Measurements from ENCODE around the gene EXOC2. TPM values are rescaled to one million over a fixed set of nuclear protein-coding genes. Genes with fewer than 3 reads are reported as not detected.

EXOC2 gene
- total and polyA plus RNA-seq, 2 donors (not counting 3 experiments of a cell fraction or from before 2014, with no cell fraction given) = 18.2 to 30.8 TPM

DNA sequence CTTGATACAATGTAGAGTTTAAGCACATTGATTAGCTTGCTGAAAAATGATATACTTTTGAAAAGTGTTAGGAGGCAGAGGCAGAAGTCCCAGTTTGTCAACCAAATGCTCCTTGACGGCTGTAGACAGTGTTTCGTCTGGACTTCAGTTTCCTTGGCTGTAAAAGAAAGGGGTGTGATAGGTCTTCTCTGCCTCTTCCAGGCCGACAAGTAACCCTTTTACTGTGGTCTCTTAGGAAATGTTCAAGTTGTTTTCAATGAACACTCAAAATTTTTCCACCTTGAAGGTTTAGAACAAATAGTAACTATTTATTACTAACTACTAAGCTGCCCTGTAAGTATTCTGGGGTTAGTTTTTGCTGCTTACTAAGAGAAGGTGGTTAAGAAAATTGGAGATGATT, 179.0 kb downstream of the EXOC2 start:
- Histone ChIP-seq H3K9ac (replicated peaks; ENCODE audit: extremely low read depth, insufficient read depth, low read length) (no peak overlapping the region), H3K4me3 (replicated peaks in 1 of 3; ENCODE audit: insufficient read depth in 1 of 3, low read depth in 1 of 3, low read length in 3 of 3) (no peak overlapping the region), H3K9me3 (replicated peaks; ENCODE audit: control insufficient read depth, insufficient read depth, low read length) (no peaks in the 10 kb centered on the region), H2AFZ (ENCODE audit: low read depth, low read length) (no peak overlapping the region), H3K27me3 (ENCODE audit: control insufficient read depth in 2 of 2, insufficient read depth in 2 of 2, low read length in 2 of 2) (no peaks in the 10 kb centered on the region), H3K79me2 (ENCODE audit: control insufficient read depth, insufficient read depth, low read length) (no peaks in the 10 kb centered on the region), H3K4me2 (ENCODE audit: insufficient read depth, low read length) (no peak overlapping the region), H3K9me1 (replicated peaks; ENCODE audit: control insufficient read depth, extremely low read depth, insufficient read depth, low read length) (no peaks in the 10 kb centered on the region), H3K27ac (ENCODE audit: insufficient read depth, low read depth, low read length) (no peak overlapping the region), H3K36me3 (ENCODE audit: control insufficient read depth in 2 of 2, extremely low read depth in 1 of 2, insufficient read depth in 2 of 2, low read length in 2 of 2) (no peaks in the 10 kb centered on the region), H4K20me1 (replicated peaks; ENCODE audit: control insufficient read depth, extremely low read depth, insufficient read depth, low read length) (no peaks in the 10 kb centered on the region), H3K4me1 (ENCODE audit: control insufficient read depth, extremely low read depth, insufficient read depth, low read length) (no peaks in the 10 kb centered on the region)
- DNase-seq (ENCODE audit: low read depth, low spot score) = no peak
- intact Hi-C loops (cut with micrococcal nuclease) = no loop called here
- dilution Hi-C loops (cut with MboI; ENCODE audit: extremely low pct_ligation_motif_present, low sequenced_read_pairs) = no loop called here
- no peak for FAIRE-seq
- TF ChIP-seq MYC (IDR thresholded peaks at IDR 0.05; ENCODE audit: low read depth, low read length) (no peak), JUN (IDR thresholded peaks at IDR 0.05; ENCODE audit: borderline replicate concordance, insufficient read depth, insufficient read length, low read depth) (no peak), POLR2A (IDR thresholded peaks at IDR 0.05; ENCODE audit: low read depth, low read length) (no peak), GATA2 (IDR thresholded peaks at IDR 0.05; ENCODE audit: insufficient read depth, insufficient read length, low read depth, low read length) (no peak)
- TF ChIP-seq, protein P1, sequence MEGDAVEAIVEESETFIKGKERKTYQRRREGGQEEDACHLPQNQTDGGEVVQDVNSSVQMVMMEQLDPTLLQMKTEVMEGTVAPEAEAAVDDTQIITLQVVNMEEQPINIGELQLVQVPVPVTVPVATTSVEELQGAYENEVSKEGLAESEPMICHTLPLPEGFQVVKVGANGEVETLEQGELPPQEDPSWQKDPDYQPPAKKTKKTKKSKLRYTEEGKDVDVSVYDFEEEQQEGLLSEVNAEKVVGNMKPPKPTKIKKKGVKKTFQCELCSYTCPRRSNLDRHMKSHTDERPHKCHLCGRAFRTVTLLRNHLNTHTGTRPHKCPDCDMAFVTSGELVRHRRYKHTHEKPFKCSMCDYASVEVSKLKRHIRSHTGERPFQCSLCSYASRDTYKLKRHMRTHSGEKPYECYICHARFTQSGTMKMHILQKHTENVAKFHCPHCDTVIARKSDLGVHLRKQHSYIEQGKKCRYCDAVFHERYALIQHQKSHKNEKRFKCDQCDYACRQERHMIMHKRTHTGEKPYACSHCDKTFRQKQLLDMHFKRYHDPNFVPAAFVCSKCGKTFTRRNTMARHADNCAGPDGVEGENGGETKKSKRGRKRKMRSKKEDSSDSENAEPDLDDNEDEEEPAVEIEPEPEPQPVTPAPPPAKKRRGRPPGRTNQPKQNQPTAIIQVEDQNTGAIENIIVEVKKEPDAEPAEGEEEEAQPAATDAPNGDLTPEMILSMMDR (IDR thresholded peaks at IDR 0.05; ENCODE audit: extremely low read depth in 1 of 2, insufficient read depth in 1 of 2, low read depth in 1 of 2, low read length in 2 of 2) = no peak
- ChIA-PET POLR2A (no interaction called here), CTCF (no interaction called here)
- BruUV-seq (replicated peaks) = no TSS peak

DNA sequence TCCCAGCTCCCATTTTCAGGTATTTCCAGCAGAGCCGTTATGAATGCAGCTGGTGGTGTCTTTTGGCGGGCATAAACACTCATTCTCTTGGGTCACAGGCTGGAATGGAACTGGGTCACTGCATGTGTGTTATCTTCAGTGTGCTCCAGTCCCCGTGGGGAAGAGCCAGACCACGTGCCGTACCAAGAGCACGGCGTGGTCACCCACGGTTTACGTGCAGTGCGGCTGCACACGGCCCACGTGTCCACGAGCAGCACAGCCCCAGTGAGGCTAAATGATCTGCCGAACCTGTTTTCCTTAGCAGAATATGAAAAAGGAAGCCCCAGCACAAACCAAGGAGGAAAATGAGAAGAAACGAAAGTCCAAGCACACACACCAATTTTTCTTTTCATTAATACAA, 179.9 kb downstream of the EXOC2 start:
- BruUV-seq (replicated peaks) = no TSS peak
- H3K4me1 ChIP-seq (ENCODE audit: control insufficient read depth, extremely low read depth, insufficient read depth, low read length) = no peaks in the 10 kb centered on the region
- no peak overlapping the region for H3K27ac ChIP-seq (ENCODE audit: insufficient read depth, low read depth, low read length)
- H3K79me2 ChIP-seq (ENCODE audit: control insufficient read depth, insufficient read depth, low read length) = no peaks in the 10 kb centered on the region
- H2AFZ ChIP-seq (ENCODE audit: low read depth, low read length) = no peak overlapping the region
- dilution Hi-C loops (cut with MboI; ENCODE audit: extremely low pct_ligation_motif_present, low sequenced_read_pairs) = no loop called here
- DNase-seq (ENCODE audit: low read depth, low spot score) (no peak), FAIRE-seq (no peak)
- H3K36me3 ChIP-seq (ENCODE audit: control insufficient read depth in 2 of 2, extremely low read depth in 1 of 2, insufficient read depth in 2 of 2, low read length in 2 of 2) = no peaks in the 10 kb centered on the region
- no peaks in the 10 kb centered on the region for H3K9me3 ChIP-seq (replicated peaks; ENCODE audit: control insufficient read depth, insufficient read depth, low read length)
- intact Hi-C loops (cut with micrococcal nuclease) = no loop called here
- H4K20me1 ChIP-seq (replicated peaks; ENCODE audit: control insufficient read depth, extremely low read depth, insufficient read depth, low read length) = no peaks in the 10 kb centered on the region
- TF ChIP-seq GATA2 (IDR thresholded peaks at IDR 0.05; ENCODE audit: insufficient read depth, insufficient read length, low read depth, low read length) (no peak), JUN (IDR thresholded peaks at IDR 0.05; ENCODE audit: borderline replicate concordance, insufficient read depth, insufficient read length, low read depth) (no peak), FOS (IDR thresholded peaks at IDR 0.05; ENCODE audit: borderline replicate concordance, insufficient read depth, low read length) (no peak), POLR2AphosphoS5 (IDR thresholded peaks at IDR 0.05; ENCODE audit: insufficient read depth, low read depth, low read length) (no peak), EZH2 (IDR thresholded peaks at IDR 0.05; ENCODE audit: borderline replicate concordance, low read depth, low read length, severe bottlenecking) (no peak), MYC (IDR thresholded peaks at IDR 0.05; ENCODE audit: low read depth, low read length) (no peak)
- TF ChIP-seq, protein P1 (IDR thresholded peaks at IDR 0.05; ENCODE audit: extremely low read depth in 1 of 2, insufficient read depth in 1 of 2, low read depth in 1 of 2, low read length in 2 of 2) = no peak
- no peak overlapping the region for H3K9ac ChIP-seq (replicated peaks; ENCODE audit: extremely low read depth, insufficient read depth, low read length)
- no peaks in the 10 kb centered on the region for H3K9me1 ChIP-seq (replicated peaks; ENCODE audit: control insufficient read depth, extremely low read depth, insufficient read depth, low read length)
- H3K27me3 ChIP-seq (ENCODE audit: control insufficient read depth in 2 of 2, insufficient read depth in 2 of 2, low read length in 2 of 2) = no peaks in the 10 kb centered on the region
- no peak overlapping the region for H3K4me3 ChIP-seq (replicated peaks in 1 of 3; ENCODE audit: insufficient read depth in 1 of 3, low read depth in 1 of 3, low read length in 3 of 3)
- ChIA-PET CTCF (no interaction called here), POLR2A (no interaction called here)
- no peak overlapping the region for H3K4me2 ChIP-seq (ENCODE audit: insufficient read depth, low read length)
